ENCODE results near the gene PRIMA1.

The PRIMA1 gene

DNA sequence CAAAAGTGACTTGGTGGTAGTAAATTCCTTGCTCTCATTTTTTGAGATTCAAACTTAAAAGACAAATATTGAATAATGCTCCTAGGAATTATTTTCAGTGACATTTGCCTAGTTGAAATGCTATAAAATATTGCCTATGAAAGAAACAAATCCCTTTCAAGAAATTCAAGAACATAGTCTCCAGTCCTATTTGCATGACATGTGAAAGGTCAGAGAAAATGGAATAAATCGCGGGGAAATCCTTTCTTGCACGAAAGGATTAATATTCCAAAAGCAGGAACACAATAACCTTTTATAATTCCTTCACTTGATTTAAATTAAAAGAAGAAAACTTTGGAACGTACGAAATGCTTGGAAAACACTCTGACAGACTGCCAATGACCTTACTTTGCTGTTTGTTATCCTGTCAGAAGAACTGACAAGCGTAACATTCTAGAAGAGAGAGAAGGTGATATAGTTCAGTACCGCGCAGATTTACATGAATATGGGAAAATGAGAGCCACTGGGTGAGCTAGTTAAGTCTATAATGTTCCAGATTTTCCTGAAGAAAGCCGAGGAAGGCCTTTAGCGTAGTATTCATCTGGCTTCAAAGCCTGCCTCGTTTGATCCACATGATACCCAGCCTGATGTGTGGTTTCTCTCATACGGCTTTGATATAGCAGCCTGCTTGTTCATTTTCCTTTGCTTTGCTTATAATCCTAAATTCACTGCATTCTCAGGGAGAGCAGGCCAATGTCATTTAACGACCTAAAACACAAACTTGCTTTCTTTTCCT lies 103.0 kb downstream of the PRIMA1 start:
- DNase-seq (ENCODE audit: low read depth in 1 of 2, low spot score in 1 of 2) = no peak

DNA sequence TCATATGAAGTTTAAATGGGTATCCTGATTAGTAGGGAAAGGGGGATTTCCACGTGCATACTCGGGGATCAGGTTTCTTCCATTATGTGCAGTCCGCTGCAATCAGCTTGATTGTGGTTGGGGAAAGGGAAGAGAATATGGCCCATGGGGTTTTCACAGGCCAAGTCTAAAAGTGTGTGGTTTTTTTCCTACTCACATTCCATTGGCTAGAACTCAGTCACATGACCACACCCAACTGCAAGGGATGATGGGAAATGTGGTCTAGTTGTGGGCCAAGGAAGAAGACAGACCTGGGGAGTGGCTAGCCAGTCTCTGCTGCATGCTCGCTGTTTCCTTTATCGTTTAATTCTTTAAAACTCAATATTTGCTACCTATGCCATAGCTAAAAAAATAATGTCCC lies 105.1 kb downstream of the PRIMA1 start:
- no peak for DNase-seq (ENCODE audit: low read depth in 1 of 2, low spot score in 1 of 2)

DNA sequence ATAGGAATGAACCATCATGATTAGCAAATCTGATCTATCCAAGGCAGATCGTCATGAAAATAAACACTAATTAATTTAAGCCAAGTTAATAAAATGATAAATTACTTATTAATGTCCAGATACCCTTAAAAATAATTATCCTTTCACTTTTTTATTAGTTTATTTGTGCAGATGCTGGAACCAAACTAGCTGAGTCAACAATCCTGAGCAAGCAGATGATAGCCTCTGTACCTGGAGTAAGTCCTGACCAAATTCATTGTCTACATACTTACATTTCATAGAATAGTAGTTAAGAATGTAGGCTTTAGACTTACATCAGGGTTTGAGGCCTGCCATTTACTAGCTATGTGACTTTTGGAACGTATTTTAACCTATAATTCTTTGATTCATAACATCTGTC lies 105.8 kb downstream of the PRIMA1 start:
- DNase-seq (ENCODE audit: low read depth in 1 of 2, low spot score in 1 of 2) = no peak

DNA sequence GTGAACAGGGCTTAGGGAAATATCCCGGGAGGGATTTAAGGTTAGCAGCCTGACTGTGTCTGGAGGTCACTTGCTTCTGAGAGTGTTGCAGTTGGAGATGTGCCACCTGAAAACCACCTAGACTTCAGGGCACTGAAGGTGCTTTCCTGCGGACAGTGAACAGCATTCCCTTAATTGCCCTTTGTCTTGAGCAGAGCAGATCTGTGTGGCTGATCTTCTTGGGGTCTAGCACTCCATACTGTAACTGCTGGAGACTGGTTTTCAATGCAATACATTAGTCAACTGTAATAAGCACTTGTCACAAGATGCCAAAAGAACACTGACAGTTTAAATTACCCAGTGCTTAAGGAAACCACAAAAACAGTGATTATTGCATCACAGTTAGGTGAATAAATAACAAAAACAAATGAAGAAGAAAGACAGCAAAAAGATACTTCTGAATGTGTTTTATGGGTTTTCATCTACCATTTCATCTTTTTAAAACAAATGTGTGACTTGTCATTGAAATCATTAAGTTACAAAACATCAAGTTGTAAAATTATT lies 111.8 kb downstream of the PRIMA1 start:
- DNase-seq (ENCODE audit: low read depth in 1 of 2, low spot score in 1 of 2) = no peak

DNA sequence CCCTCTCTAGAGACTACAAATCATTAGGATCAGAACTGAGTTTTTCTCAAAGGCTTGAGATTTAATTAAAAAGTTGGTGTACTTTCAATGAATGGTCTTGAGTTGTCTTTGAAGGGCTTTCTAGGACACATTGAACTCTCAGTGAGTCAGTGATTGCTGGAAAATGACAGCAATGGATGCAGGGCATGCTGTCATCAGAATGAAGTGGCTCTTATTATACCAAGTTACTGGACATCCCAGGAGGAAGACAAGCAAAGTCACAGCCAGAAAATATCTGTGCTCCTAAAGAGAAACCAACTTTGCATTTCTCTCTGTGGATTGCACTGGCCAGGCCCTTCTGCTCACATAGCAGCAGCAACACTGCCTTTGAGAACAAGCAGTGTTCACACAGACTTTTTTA lies 112.6 kb downstream of the PRIMA1 start:
- DNase-seq (ENCODE audit: low read depth in 1 of 2, low spot score in 1 of 2) = no peak

DNA sequence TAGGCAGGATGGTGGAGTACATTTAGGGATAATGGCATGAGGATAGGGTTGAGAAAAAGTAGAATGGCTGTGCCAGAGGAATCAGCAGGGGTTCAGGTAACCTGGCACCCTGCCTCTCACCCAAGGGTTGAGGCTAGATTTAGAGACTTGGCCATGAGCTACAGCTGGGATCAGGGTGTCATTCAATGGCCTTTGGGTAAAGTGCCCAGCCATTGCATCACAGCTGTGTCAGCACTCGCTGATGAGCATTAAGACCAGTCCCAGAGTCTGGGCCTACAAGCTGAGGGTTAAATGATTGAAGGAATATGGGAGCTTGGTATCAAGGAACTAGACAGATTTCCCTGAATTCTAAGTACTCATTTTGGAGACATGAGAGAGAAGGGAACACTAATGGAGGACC lies 113.9 kb downstream of the PRIMA1 start:
- DNase-seq (ENCODE audit: low read depth in 1 of 2, low spot score in 1 of 2) = no peak

DNA sequence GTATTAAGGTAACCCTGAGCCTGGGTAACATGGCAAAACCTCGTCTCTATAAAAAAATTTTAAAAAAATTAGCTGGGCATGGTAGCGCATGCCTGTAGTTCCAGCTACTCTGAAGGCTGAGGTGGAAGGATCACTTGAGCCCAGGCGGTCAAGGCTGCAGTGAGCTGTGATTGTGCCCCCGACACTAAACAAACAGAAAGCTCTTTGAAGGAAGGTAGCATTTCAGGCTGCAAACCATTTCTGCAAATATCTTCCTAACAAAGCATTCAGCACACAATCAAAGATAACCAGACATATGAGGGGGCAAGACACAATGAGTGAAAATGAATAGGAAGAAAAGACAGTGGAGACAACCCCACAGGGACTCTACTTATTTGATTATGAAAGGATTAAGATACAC lies 118.7 kb downstream of the PRIMA1 start:
- no peak for DNase-seq (ENCODE audit: low read depth in 1 of 2, low spot score in 1 of 2)

All from stimulated activated CD4-positive, alpha-beta T cell treated with anti-CD3 and anti-CD28 coated beads, Interleukin-15, amount 100 ng/mL, for 1 hour (primary cell).